Vagina (tissue), 2 donors: ENCODE results near the gene HPS5.

Experiments used
- POLR2A ChIP-seq, 2 donors: fragments of 450-650 bp; IDR thresholded peaks; one replicate each; pipeline ENCODE4 v1.6.1; 2017; ENCODE audit warnings: antibody characterized with exemption in 2 of 2, mild to moderate bottlenecking in 2 of 2, moderate library complexity in 2 of 2
- TF ChIP-seq, protein P1 (sequence below), 3 experiments: fragments of 450-650 bp in 2 of 3; fragments of 200-600 bp in 1 of 3; sonication (generic) in 1 of 3; IDR thresholded peaks; one replicate each; pipeline ENCODE4 v1.5.1; 2017 to 2019; ENCODE audit warnings: antibody characterized with exemption in 3 of 3, mild to moderate bottlenecking in 2 of 3, moderate library complexity in 2 of 3

- TF ChIP-seq POLR2A (IDR thresholded peaks at IDR 0.05) = no peak
- TF ChIP-seq, protein P1, sequence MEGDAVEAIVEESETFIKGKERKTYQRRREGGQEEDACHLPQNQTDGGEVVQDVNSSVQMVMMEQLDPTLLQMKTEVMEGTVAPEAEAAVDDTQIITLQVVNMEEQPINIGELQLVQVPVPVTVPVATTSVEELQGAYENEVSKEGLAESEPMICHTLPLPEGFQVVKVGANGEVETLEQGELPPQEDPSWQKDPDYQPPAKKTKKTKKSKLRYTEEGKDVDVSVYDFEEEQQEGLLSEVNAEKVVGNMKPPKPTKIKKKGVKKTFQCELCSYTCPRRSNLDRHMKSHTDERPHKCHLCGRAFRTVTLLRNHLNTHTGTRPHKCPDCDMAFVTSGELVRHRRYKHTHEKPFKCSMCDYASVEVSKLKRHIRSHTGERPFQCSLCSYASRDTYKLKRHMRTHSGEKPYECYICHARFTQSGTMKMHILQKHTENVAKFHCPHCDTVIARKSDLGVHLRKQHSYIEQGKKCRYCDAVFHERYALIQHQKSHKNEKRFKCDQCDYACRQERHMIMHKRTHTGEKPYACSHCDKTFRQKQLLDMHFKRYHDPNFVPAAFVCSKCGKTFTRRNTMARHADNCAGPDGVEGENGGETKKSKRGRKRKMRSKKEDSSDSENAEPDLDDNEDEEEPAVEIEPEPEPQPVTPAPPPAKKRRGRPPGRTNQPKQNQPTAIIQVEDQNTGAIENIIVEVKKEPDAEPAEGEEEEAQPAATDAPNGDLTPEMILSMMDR (IDR thresholded peaks at IDR 0.05) = no peak
Measured at GRCh38 chr11:18369398-18369797, 47.5 kb upstream of the HPS5 start.
